Endothelial cell of umbilical vein (primary cell): ENCODE measurements around the gene HRH2. TPM values are rescaled to one million over a fixed set of nuclear protein-coding genes. Genes with fewer than 3 reads are reported as not detected.

Experiments used
- BruUV-seq: library from RNA; stranded (reverse); fragments of 400-500 nt; replicated peaks from 2 replicates; lab custom pipeline; 2021; lab: Mats Ljungman, UMichigan
- CTCF ChIA-PET: fragments of 300-600, 350-600 bp; sonication (Branson Sonifier 250); formaldehyde crosslinking; loops from one replicate; lab custom pipeline; 2021; ENCODE audit warnings: antibody characterized with exemption, inconsistent platforms; lab: Charles Lee
- POLR2A ChIA-PET: fragments of 300-600, 350-600 bp; sonication (Branson Sonifier 250); formaldehyde crosslinking; loops from one replicate; lab custom pipeline; 2021; ENCODE audit warnings: antibody characterized with exemption, inconsistent platforms; lab: Charles Lee
- DNase-seq: peaks from one replicate; pipeline ENCODE4 v3.0.0-alpha.2; 2011; ENCODE audit warnings: low read depth, low spot score
- FAIRE-seq: peaks from 2 replicates; lab custom pipeline; 2011; peaks lifted over from hg19 to GRCh38; lab: Jason Lieb, UNC
- H2AFZ ChIP-seq: 2 replicates; pipeline ENCODE4 v1.6.0; 2012; ENCODE audit warnings: low read depth, low read length, control low read depth, inconsistent platforms
- H3K27ac ChIP-seq: 2 replicates; pipeline ENCODE4 v1.5.1; 2011; ENCODE audit warnings: low read depth, mild to moderate bottlenecking, control low read depth, low read length, moderate library complexity; ENCODE audit not compliant: insufficient read depth
- H3K27me3 ChIP-seq, 2 experiments: 2 replicates each; pipeline versions ENCODE4 v1.6.0 to v1.6.1; 2011; ENCODE audit warnings: low read length in 2 of 2, mixed read lengths in 1 of 2; ENCODE audit not compliant: control insufficient read depth in 2 of 2, insufficient read depth in 2 of 2
- H3K36me3 ChIP-seq, 2 experiments: 2 replicates in 1 of 2; 3 replicates in 1 of 2; pipeline ENCODE4 v1.5.1; 2011; ENCODE audit warnings: low read length in 2 of 2, mild to moderate bottlenecking in 1 of 2, moderate library complexity in 1 of 2; ENCODE audit not compliant: control insufficient read depth in 2 of 2, insufficient read depth in 2 of 2; ENCODE audit errors: extremely low read depth in 1 of 2
- H3K4me1 ChIP-seq: 3 replicates; pipeline ENCODE4 v1.5.1; 2011; ENCODE audit warnings: mild to moderate bottlenecking, low read length; ENCODE audit not compliant: control insufficient read depth, insufficient read depth; ENCODE audit errors: extremely low read depth
- H3K4me2 ChIP-seq: 2 replicates; pipeline ENCODE4 v1.6.1; 2011; ENCODE audit warnings: low read length, control low read depth, mixed read lengths; ENCODE audit not compliant: insufficient read depth
- H3K4me3 ChIP-seq, 3 experiments: fragments of 200-600 bp in 1 of 3; sonication (generic), shearing (Covaris generic) in 1 of 3; replicated peaks in 1 of 3; 2 replicates each; pipeline ENCODE4 v1.5.1; 2011 to 2016; ENCODE audit warnings: control low read depth in 3 of 3, low read length in 3 of 3, mild to moderate bottlenecking in 2 of 3, inconsistent platforms in 1 of 3, low read depth in 1 of 3, moderate library complexity in 1 of 3; ENCODE audit not compliant: insufficient read depth in 1 of 3
- H3K79me2 ChIP-seq: 2 replicates; pipeline ENCODE4 v1.6.0; 2012; ENCODE audit warnings: low read length, inconsistent platforms; ENCODE audit not compliant: control insufficient read depth, insufficient read depth
- H3K9ac ChIP-seq: replicated peaks from 2 replicates; pipeline ENCODE3; 2011; ENCODE audit warnings: low read length, control low read depth; ENCODE audit not compliant: insufficient read depth; ENCODE audit errors: extremely low read depth
- H3K9me1 ChIP-seq: replicated peaks from 3 replicates; pipeline ENCODE4 v1.6.0; 2011; ENCODE audit warnings: mild to moderate bottlenecking, low read length; ENCODE audit not compliant: control insufficient read depth, insufficient read depth; ENCODE audit errors: extremely low read depth
- H3K9me3 ChIP-seq: replicated peaks from 2 replicates; pipeline ENCODE4 v1.5.1; 2012; ENCODE audit warnings: low read length, inconsistent platforms; ENCODE audit not compliant: control insufficient read depth, insufficient read depth
- H4K20me1 ChIP-seq: replicated peaks from 2 replicates; pipeline ENCODE3; 2011; ENCODE audit warnings: mild to moderate bottlenecking, low read length; ENCODE audit not compliant: control insufficient read depth, insufficient read depth; ENCODE audit errors: extremely low read depth
- EZH2 ChIP-seq: IDR thresholded peaks from 2 replicates; pipeline ENCODE4 v1.6.1; 2012; ENCODE audit warnings: borderline replicate concordance, low read depth, mild to moderate bottlenecking, moderate library complexity, low read length, inconsistent platforms; ENCODE audit not compliant: severe bottlenecking
- FOS ChIP-seq: IDR thresholded peaks from 2 replicates; pipeline ENCODE4 v1.6.1; 2011; ENCODE audit warnings: mild to moderate bottlenecking, low read length, moderate library complexity, borderline replicate concordance; ENCODE audit not compliant: insufficient read depth
- GATA2 ChIP-seq: IDR thresholded peaks from 2 replicates; pipeline ENCODE4 v1.7.0; 2011; ENCODE audit warnings: low read depth, mild to moderate bottlenecking, moderate library complexity, mixed read lengths, low read length; ENCODE audit not compliant: insufficient read length, insufficient read depth
- JUN ChIP-seq: IDR thresholded peaks from 2 replicates; pipeline ENCODE4 v1.6.1; 2011; ENCODE audit warnings: borderline replicate concordance, low read depth; ENCODE audit not compliant: insufficient read length, insufficient read depth
- MYC ChIP-seq: IDR thresholded peaks from one replicate; pipeline ENCODE4 v1.6.1; 2011; ENCODE audit warnings: mild to moderate bottlenecking, low read depth, low read length
- POLR2A ChIP-seq: IDR thresholded peaks from 2 replicates; pipeline ENCODE4 v1.6.1; 2012; ENCODE audit warnings: low read depth, mild to moderate bottlenecking, control low read depth, low read length
- POLR2AphosphoS5 ChIP-seq: IDR thresholded peaks from 2 replicates; pipeline ENCODE4 v1.6.1; 2012; ENCODE audit warnings: low read depth, mild to moderate bottlenecking, control low read depth, low read length, moderate library complexity; ENCODE audit not compliant: insufficient read depth
- dilution Hi-C: fragments of 300-500 bp; cut with MboI; formaldehyde crosslinking; loops from one replicate; pipeline ENCODE4 v1.15.0; 2019; ENCODE audit warnings: low sequenced_read_pairs; ENCODE audit not compliant: extremely low pct_ligation_motif_present
- intact Hi-C: fragments of 100-400 bp; cut with micrococcal nuclease; formaldehyde crosslinking; loops from one replicate; pipeline ENCODE4 v1.10.0; 2022
- polyA plus RNA-seq, 4 experiments: library from polyadenylated mRNA; depleted of rRNA in 3 of 4; stranded (reverse) in 3 of 4; unstranded in 1 of 4; fragments of >200 nt; gene quantifications; 2 replicates each; pipeline versions ENCODE4 v1.2.1 to v1.2.3, GENCODE V29; 2011 to 2012; ENCODE audit warnings: missing spikeins in 1 of 4
- total RNA-seq: library from RNA; stranded (reverse); gene quantifications from 2 replicates; pipeline ENCODE4 v1.2.3, GENCODE V29; 2021
- TF ChIP-seq, protein P1 (sequence below), 2 donors: IDR thresholded peaks; 1 replicate in 1 of 2; 2 replicates in 1 of 2; pipeline ENCODE4 v1.5.1; 2011; ENCODE audit warnings: low read length in 2 of 2, mild to moderate bottlenecking in 2 of 2, moderate library complexity in 2 of 2, control low read depth in 1 of 2, inconsistent platforms in 1 of 2, low read depth in 1 of 2; ENCODE audit not compliant: insufficient read depth in 1 of 2; ENCODE audit errors: extremely low read depth in 1 of 2
- TF ChIP-seq, protein P2 (sequence below): IDR thresholded peaks from 2 replicates; pipeline ENCODE4 v1.6.1; 2011; ENCODE audit not compliant: insufficient read depth, insufficient read length

Gene HRH2
- total and polyA plus RNA-seq, 2 donors (not counting 3 experiments of a cell fraction or from before 2014, with no cell fraction given) = not detected

GRCh38 chr5:175664723-175665122, 6.9 kb downstream of the HRH2 start:
- no peaks in the 10 kb centered on the region for H3K9me1 ChIP-seq
- CTCF ChIA-PET = no interaction called here
- no peaks in the 10 kb centered on the region for H4K20me1 ChIP-seq
- no peaks in the 10 kb centered on the region for H3K27me3 ChIP-seq
- TF ChIP-seq MYC (no peak), POLR2A (no peak), GATA2 (no peak), FOS (no peak), EZH2 (no peak), POLR2AphosphoS5 (no peak), JUN (no peak)
- TF ChIP-seq, protein P1, sequence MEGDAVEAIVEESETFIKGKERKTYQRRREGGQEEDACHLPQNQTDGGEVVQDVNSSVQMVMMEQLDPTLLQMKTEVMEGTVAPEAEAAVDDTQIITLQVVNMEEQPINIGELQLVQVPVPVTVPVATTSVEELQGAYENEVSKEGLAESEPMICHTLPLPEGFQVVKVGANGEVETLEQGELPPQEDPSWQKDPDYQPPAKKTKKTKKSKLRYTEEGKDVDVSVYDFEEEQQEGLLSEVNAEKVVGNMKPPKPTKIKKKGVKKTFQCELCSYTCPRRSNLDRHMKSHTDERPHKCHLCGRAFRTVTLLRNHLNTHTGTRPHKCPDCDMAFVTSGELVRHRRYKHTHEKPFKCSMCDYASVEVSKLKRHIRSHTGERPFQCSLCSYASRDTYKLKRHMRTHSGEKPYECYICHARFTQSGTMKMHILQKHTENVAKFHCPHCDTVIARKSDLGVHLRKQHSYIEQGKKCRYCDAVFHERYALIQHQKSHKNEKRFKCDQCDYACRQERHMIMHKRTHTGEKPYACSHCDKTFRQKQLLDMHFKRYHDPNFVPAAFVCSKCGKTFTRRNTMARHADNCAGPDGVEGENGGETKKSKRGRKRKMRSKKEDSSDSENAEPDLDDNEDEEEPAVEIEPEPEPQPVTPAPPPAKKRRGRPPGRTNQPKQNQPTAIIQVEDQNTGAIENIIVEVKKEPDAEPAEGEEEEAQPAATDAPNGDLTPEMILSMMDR (IDR thresholded peaks at IDR 0.05; ENCODE audit: extremely low read depth in 1 of 2, insufficient read depth in 1 of 2, low read depth in 1 of 2, low read length in 2 of 2) = no peak
- TF ChIP-seq, protein P2, sequence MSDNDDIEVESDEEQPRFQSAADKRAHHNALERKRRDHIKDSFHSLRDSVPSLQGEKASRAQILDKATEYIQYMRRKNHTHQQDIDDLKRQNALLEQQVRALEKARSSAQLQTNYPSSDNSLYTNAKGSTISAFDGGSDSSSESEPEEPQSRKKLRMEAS = no peak
- POLR2A ChIA-PET = no interaction called here
- H3K4me2 ChIP-seq = no peak overlapping the region
- FAIRE-seq (no peak), DNase-seq (no peak)
- no peaks in the 10 kb centered on the region for H3K9me3 ChIP-seq
- H2AFZ ChIP-seq = no peak overlapping the region
- H3K9ac ChIP-seq = no peak overlapping the region
- dilution Hi-C loops = no loop called here
- H3K27ac ChIP-seq = no peak overlapping the region
- intact Hi-C loops = no loop called here
- no peaks in the 10 kb centered on the region for H3K36me3 ChIP-seq
- H3K4me3 ChIP-seq = no peak overlapping the region
- no peaks in the 10 kb centered on the region for H3K4me1 ChIP-seq
- no TSS peak for BruUV-seq
- H3K79me2 ChIP-seq = no peaks in the 10 kb centered on the region
